22Rv1 (cell line): ENCODE data around the gene CAMK2D.

Experiments used
- ZFX ChIP-seq: fragments of 450-650 bp; IDR thresholded peaks from 2 replicates; pipeline ENCODE4 v1.6.1; 2017; ENCODE audit warnings: antibody characterized with exemption, borderline replicate concordance
- TF ChIP-seq, protein P1 (sequence below): fragments of 450-650 bp; IDR thresholded peaks from 2 replicates; pipeline ENCODE4 v1.5.1; 2017; ENCODE audit warnings: mild to moderate bottlenecking

DNA sequence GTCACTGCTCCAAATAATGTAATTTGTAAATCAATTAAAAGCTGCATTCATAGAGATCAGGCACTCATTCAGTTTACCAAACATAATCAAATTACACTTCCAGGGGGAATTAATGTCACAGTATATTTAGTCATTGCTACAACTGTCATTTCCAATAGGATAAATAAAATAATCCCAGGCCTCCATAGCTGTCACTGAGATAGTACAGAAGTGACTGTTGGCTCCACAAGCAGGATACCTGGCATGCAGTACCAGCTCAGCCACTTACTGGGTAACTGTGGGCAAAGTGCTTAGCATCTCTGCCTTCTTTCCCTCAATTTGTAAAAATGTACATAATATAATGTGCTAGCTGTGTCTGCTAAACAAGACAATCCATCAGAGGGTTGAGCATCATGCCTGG, 128.1 kb downstream of the CAMK2D start:
- TF ChIP-seq, protein P1, sequence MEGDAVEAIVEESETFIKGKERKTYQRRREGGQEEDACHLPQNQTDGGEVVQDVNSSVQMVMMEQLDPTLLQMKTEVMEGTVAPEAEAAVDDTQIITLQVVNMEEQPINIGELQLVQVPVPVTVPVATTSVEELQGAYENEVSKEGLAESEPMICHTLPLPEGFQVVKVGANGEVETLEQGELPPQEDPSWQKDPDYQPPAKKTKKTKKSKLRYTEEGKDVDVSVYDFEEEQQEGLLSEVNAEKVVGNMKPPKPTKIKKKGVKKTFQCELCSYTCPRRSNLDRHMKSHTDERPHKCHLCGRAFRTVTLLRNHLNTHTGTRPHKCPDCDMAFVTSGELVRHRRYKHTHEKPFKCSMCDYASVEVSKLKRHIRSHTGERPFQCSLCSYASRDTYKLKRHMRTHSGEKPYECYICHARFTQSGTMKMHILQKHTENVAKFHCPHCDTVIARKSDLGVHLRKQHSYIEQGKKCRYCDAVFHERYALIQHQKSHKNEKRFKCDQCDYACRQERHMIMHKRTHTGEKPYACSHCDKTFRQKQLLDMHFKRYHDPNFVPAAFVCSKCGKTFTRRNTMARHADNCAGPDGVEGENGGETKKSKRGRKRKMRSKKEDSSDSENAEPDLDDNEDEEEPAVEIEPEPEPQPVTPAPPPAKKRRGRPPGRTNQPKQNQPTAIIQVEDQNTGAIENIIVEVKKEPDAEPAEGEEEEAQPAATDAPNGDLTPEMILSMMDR = no peak
- no peak for TF ChIP-seq ZFX
